OCI-LY7 (cell line): Measurements from ENCODE around the gene GEMIN5.

Experiments
- CTCF ChIP-seq: fragments of 200-600 bp; sonication (generic); conservative IDR thresholded peaks from 2 replicates; pipeline ENCODE4 v1.5.1; 2014; ENCODE audit warnings: mild to moderate bottlenecking, antibody characterized with exemption, low read length, moderate library complexity, mixed read lengths
- EZH2phosphoT487 ChIP-seq: fragments of 200-600 bp; sonication (generic); IDR thresholded peaks from 2 replicates; pipeline ENCODE4 v1.6.1; 2018; ENCODE audit warnings: low read depth, borderline replicate concordance, mild to moderate bottlenecking, mixed run types, antibody characterized with exemption, low read length, moderate library complexity, mixed read lengths

DNA sequence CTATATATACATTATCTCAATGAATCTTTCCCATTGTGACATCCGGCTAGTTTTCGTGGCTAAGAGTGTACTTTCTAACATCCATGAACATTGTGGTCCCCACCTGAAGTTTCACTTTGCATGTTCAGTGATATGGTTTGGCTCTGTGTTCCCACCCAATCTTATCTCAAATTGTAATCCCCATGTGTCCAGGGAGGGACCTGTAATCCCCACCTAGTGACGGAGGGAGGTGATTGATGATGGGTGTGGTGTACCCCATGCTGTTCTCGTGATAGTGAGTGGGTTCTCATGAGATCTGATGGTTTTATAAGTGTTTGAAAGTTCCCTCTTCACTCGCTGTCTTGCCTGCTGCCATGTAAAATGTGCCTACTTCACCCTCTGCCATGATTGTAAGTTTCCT is 30.9 kb upstream of the GEMIN5 start:
- TF ChIP-seq CTCF (no peak), EZH2phosphoT487 (no peak)
